Activated naive CD4-positive, alpha-beta T cell treated with anti-CD3 and anti-CD28 coated beads, Interleukin-2, amount 10 ng/mL, durations not matched to agents 7 days and 5 days (primary cell): ENCODE measurements around the gene OTOG.

Experiments
- CTCF ChIA-PET: fragments of 350-600 bp; sonication (Branson Sonifier 250); formaldehyde crosslinking; loops from one replicate; lab custom pipeline; 2021; ENCODE audit warnings: antibody characterized with exemption; lab: Charles Lee
- DNase-seq: peaks from one replicate; pipeline ENCODE4 v3.0.0-alpha.2; 2020
- H3K27ac Mint-ChIP-seq: one replicate; pipeline ENCODE4 v1.8.0; 2021; ENCODE audit warnings: mild to moderate bottlenecking, moderate library complexity, mixed read lengths
- H3K27me3 Mint-ChIP-seq: one replicate; pipeline ENCODE4 v1.8.0; 2021; ENCODE audit warnings: mild to moderate bottlenecking, mixed read lengths
- H3K36me3 Mint-ChIP-seq: one replicate; pipeline ENCODE4 v1.8.0; 2021; ENCODE audit warnings: mixed read lengths
- H3K4me1 Mint-ChIP-seq: one replicate; pipeline ENCODE4 v1.8.0; 2021; ENCODE audit warnings: mixed read lengths
- H3K4me3 Mint-ChIP-seq: one replicate; pipeline ENCODE4 v1.8.0; 2021; ENCODE audit warnings: mild to moderate bottlenecking, moderate library complexity, mixed read lengths
- H3K9me3 Mint-ChIP-seq: one replicate; pipeline ENCODE4 v1.8.0; 2021; ENCODE audit warnings: mixed read lengths

OTOG gene

DNA sequence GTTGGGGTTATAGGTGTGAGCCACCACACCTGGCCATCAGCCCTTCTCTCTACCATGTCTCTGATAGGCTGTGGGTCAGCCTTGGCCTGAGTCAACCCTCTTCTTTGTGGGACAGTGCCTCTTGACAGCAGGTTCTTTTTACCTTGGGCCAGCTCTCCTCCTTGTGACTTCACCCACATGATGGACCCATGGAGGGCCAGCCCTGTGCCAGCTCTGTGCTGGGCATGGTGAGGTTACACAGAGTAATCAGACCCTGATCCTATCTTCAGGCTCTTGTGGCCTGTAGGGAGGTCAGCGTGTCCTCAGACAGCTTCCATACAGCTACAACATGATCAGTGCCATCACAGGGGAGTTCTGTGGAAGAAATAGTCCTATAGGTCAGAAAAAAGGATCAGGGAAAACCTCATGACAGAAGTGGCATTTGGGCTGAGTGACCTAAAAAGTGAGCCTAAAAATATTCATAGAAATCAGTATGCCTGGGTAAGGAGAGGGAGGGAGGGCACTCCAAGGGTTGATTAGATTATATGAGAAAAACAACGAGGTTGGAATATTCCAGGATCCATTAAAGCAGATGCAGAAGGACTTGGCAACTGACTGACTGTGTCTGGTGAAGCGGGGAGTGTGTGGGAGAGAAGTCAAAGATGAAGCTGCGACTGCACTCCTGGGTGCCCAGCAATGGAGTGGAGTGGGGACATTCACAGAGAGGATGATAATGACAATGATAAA is 17.1 kb downstream of the OTOG start:
- CTCF ChIA-PET = no interaction called here

DNA sequence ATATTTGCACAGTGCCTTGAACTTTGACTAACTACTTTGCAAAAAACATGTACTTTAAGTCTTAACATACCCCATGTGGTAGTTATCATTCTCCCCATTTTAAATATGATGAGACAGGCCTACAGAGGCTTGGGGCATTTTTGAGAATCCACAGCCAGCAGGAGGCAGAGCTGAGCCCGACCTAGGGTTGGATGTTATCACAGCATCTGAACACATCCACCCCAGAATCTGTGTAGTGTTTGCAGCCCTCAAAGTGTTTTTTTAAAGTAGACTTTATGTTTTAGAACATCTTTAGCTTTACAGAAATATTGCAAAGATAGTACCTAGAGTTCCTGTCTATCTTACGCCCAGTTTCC is 17.6 kb downstream of the OTOG start:
- DNase-seq = no peak
- CTCF ChIA-PET = no interaction called here
- no peaks in the 10 kb centered on the region for H3K9me3 Mint-ChIP-seq
- H3K27ac Mint-ChIP-seq = no peak overlapping the region
- peaks cover 8% of the 10 kb centered on the region for H3K27me3 Mint-ChIP-seq
- peaks cover 4% of the 10 kb centered on the region for H3K4me1 Mint-ChIP-seq
- H3K4me3 Mint-ChIP-seq = no peak overlapping the region
- no peaks in the 10 kb centered on the region for H3K36me3 Mint-ChIP-seq

More for the DNA sequence above, 17.1 kb downstream of the OTOG start:
- Mint-ChIP-seq H3K4me1 (peaks cover 4% of the 10 kb centered on the region), H3K9me3 (no peaks in the 10 kb centered on the region), H3K27ac (no peak overlapping the region), H3K36me3 (no peaks in the 10 kb centered on the region), H3K4me3 (no peak overlapping the region), H3K27me3 (peaks cover 8% of the 10 kb centered on the region)
- DNase-seq = no peak

DNA sequence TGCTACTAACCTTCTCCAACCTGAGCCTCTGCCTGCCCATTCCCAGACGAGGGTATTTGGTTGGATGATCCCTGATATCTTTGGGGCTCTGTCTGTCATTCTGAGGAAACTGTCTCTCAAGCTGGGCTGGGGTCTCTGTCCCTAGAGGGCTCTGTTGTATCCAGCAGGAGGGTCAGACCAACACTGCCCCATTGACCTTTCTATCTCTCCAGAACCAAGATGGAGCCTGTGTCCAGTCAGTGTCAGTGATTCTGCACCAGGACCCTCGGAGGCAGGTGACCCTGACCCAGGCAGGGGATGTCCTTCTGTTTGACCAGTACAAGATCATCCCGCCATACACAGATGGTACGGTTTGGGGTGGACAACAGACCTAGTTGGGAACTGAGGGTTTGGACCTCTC is 21.9 kb downstream of the OTOG start:
- H3K9me3 Mint-ChIP-seq = no peaks in the 10 kb centered on the region
- DNase-seq = no peak
- peaks cover 8% of the 10 kb centered on the region for H3K4me1 Mint-ChIP-seq
- H3K36me3 Mint-ChIP-seq = no peaks in the 10 kb centered on the region
- no peak overlapping the region for H3K4me3 Mint-ChIP-seq
- H3K27ac Mint-ChIP-seq = no peak overlapping the region
- H3K27me3 Mint-ChIP-seq = peaks cover 4% of the 10 kb centered on the region
- CTCF ChIA-PET = no interaction called here

DNA sequence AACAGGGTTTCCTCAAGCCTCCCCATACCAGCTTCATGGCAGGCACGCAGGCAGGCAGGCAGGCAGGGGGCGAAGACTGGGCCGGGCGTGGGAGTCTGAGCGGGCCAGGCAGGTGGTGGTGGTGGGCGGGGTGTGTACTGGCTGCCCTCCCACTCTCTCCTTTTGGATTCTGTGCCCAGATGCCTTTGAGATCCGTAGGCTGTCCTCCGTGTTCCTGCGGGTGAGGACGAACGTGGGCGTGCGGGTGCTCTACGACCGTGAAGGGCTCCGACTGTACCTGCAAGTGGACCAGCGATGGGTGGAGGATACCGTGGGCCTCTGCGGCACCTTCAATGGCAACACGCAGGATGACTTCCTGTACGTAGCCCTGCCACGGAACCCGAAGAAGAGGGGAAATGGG is 23.0 kb downstream of the OTOG start:
- H3K4me3 Mint-ChIP-seq = no peak overlapping the region
- no peaks in the 10 kb centered on the region for H3K36me3 Mint-ChIP-seq
- no peaks in the 10 kb centered on the region for H3K9me3 Mint-ChIP-seq
- peaks cover 5% of the 10 kb centered on the region for H3K27me3 Mint-ChIP-seq
- H3K4me1 Mint-ChIP-seq = peaks cover 8% of the 10 kb centered on the region
- no peak overlapping the region for H3K27ac Mint-ChIP-seq
- CTCF ChIA-PET = no interaction called here
- no peak for DNase-seq

DNA sequence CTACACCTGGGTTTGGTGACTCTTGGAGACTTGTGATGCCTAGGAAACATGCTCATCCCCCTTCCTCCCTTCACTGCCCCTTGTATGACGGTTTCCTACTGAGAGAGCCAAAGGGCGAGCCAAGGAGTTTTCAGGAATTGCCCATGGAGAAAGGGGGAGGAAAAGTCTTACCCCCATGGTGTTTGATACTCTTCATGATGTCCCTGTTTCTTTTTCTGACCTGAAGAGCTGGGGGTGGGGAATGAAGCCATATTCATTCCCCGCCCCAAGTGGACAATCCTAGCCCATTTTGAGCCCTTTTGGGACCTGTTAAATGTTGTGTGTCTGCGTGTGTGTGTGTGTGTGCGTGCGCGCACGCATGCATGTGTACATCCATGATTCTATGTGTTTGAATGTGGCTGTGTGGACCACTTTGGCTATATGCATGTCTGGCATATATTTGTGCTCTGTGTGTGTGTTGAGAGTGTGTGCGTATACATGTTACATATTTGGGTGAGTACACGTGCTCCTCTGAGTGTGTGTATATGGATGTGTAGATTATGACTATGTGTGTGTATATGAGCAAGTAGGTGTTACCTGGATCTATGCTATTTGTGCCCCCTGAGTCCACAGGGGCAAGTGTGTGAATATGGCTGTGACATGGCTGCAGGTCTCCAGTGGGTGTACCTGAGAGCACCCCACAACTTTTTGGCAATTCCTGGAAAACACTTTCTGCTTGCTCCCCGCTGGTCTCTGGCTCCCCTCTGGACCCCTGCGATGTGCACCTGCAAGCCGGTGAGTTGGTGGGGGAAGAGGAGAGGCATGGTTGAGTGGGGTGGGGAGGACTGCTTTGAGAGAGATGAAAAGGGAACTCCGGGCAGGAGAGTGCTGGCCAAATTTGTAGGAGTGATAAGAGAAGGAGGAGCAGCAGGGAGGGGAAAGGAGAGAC is 24.6 kb downstream of the OTOG start:
- no peak overlapping the region for H3K4me3 Mint-ChIP-seq
- peaks cover 5% of the 10 kb centered on the region for H3K27me3 Mint-ChIP-seq
- DNase-seq = no peak
- peaks cover 8% of the 10 kb centered on the region for H3K4me1 Mint-ChIP-seq
- H3K9me3 Mint-ChIP-seq = no peaks in the 10 kb centered on the region
- no peaks in the 10 kb centered on the region for H3K36me3 Mint-ChIP-seq
- CTCF ChIA-PET = no interaction called here
- no peak overlapping the region for H3K27ac Mint-ChIP-seq

DNA sequence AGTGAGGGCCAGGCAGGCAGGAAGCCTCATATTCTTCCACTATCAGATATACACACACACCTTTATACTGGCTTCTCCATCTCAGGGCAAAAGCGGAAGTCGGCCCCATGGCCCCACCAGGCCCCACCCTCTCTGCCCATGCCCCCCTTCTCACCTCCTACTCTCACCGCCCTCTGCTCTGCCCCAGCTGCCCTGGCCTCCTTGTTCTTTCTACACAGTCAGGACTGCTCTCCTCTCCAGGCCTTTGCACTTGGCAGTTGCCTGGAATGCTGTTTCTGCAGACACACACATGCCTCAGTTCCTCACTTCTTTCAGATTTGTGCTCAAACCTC is 25.3 kb downstream of the OTOG start:
- Mint-ChIP-seq H3K4me3 (no peak overlapping the region), H3K9me3 (no peaks in the 10 kb centered on the region), H3K27me3 (peaks cover 5% of the 10 kb centered on the region), H3K4me1 (peaks cover 8% of the 10 kb centered on the region), H3K27ac (no peak overlapping the region), H3K36me3 (no peaks in the 10 kb centered on the region)
- no peak for DNase-seq
- CTCF ChIA-PET = no interaction called here

DNA sequence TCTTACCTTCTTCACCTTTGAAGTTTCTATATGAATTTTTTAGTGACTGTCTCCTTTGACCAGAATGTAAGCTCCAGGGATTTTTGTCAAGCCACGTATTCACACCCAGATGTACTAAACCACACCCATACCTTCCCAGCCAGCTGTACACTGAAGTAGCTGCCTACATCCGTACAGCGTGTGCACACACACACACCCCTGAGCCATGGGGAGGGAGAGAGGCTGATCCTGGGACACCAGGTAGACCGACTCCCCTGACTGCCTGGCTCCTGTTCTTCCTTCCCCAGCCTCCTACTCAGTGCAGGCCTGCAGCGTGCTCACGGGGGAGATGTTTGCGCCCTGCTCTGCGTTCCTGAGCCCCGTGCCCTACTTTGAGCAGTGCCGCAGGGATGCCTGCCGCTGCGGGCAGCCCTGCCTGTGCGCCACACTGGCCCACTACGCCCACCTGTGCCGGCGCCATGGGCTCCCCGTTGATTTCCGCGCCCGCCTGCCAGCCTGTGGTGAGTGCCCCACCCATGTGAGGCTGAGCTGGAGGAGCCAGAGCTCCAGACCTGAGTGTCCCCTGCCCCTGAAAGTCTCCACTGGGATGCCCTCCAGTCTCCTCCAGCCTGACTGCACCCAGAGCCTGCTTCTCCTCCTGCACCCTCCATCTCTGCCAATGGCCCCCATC is 25.9 kb downstream of the OTOG start:
- CTCF ChIA-PET = no interaction called here
- Mint-ChIP-seq H3K4me3 (no peak overlapping the region), H3K9me3 (no peaks in the 10 kb centered on the region), H3K36me3 (no peaks in the 10 kb centered on the region), H3K27ac (no peak overlapping the region), H3K27me3 (peaks cover 5% of the 10 kb centered on the region), H3K4me1 (peaks cover 8% of the 10 kb centered on the region)
- no peak for DNase-seq

DNA sequence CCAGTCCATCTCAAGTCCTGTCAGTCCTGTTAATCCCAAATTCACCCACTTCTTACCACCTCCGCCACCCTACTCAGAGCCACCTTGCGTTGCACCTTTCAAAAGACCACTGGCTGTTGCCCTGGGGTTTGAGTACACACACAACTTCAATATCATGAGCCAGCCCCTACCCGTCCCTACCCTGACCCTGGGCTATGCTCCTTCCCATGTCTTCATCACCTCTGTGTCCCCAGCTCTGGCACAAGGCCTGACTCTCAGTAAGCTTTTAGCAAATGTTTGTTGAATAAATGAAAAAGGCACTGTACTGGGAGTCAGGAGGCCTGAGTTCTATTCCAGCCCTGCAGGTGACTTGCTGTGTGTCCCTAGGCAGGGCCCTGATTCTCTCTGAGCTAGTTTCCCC is 26.5 kb downstream of the OTOG start:
- CTCF ChIA-PET = no interaction called here
- no peak for DNase-seq
- peaks cover 5% of the 10 kb centered on the region for H3K27me3 Mint-ChIP-seq
- no peaks in the 10 kb centered on the region for H3K36me3 Mint-ChIP-seq
- H3K9me3 Mint-ChIP-seq = no peaks in the 10 kb centered on the region
- H3K27ac Mint-ChIP-seq = no peak overlapping the region
- no peak overlapping the region for H3K4me3 Mint-ChIP-seq
- peaks cover 5% of the 10 kb centered on the region for H3K4me1 Mint-ChIP-seq

DNA sequence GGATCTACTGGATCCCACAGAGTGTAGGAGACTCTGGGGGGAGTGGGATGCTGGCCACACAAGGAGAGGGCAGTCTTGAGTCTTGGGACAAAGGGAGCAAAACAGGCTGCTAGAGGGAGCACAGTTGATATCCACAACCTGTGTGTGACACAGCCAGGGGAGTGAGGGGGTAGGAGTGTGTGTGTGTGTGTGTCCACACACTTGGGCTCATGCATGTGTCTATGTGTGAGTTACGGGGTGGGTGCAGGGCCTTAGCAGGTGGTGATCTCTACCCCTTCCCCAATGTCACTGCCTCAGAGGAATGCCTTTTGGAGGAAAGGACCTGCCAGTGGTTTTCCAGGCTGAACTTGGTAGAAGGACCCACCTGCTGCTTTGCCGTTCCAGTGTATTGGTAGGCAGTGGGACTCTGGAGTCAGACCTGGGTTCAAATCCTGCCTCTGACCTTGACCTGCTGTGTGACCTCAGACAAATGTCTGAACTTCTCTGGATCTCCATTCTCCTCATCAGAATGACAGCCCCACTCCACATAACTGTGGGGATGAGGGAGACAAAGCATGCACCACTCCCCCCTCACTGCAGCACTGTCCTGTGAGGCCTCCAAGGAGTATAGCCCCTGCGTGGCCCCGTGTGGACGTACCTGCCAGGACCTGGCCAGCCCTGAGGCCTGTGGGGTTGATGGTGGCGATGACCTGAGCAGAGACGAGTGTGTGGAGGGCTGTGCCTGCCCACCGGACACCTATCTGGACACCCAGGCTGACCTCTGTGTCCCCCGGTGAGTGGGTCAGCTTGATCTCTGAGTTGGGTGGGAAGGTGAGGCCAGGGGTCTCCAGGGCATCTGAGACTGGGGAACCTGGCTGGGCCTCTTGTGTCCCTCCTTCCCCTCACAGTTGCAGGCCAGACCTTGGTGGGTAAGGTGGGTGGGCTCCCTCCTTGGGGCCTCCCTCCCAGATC is 27.4 kb downstream of the OTOG start:
- Mint-ChIP-seq H3K4me1 (peaks cover 4% of the 10 kb centered on the region), H3K27ac (no peak overlapping the region), H3K27me3 (peaks cover 5% of the 10 kb centered on the region), H3K36me3 (no peaks in the 10 kb centered on the region), H3K9me3 (no peaks in the 10 kb centered on the region), H3K4me3 (no peak overlapping the region)
- CTCF ChIA-PET = no interaction called here
- DNase-seq = no peak

DNA sequence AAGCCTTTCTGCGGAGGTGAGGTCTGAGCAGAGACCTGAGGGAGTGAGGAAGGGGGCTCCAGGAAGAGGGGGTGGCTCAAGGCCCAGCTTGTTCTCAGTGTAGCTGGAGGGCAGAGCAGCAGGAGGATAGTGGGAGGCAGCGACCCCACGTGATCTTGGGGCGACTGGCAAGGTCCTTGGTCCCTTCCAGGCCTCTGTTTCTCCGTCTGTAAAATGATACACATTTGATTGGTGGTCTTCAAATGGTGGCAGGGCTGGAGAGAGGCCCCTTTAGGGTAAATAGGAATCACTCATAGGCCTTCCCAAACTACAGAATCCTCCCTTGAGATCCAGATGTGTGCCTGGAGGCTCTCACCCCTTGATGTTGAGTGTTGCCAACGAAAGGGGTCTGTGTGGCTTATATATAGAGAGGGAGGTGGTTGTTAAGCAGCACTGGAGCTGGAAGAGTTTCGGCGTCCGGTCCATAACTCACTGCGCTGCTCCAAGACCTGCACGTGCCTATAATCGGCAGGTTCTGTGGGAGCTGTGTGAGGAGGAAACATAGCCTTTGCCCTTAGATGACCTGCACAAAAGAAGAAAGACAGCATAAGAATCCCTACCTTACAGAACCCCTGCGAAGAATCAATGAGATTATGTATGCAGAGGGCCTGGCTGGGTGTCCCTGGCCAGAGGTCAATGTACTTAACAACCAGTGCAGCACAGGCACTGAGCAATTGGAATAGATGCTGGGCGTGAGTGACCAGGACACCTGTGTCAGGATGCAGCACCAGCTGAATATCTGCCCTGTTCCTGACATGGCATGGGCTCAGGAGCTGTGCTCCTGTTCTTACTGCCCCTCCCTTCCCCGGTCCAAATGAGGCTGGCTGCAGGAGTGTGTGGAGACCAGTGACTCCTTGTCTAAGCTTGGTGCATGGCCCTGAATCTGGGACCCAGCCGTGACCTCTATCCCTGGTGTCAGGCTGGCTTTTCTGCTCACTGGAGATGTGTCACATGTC is 28.7 kb downstream of the OTOG start:
- no peak for DNase-seq
- Mint-ChIP-seq H3K9me3 (no peaks in the 10 kb centered on the region), H3K27me3 (peaks cover 14% of the 10 kb centered on the region), H3K27ac (no peak overlapping the region), H3K4me3 (no peak overlapping the region), H3K4me1 (peaks cover 4% of the 10 kb centered on the region), H3K36me3 (no peaks in the 10 kb centered on the region)
- CTCF ChIA-PET = no interaction called here

DNA sequence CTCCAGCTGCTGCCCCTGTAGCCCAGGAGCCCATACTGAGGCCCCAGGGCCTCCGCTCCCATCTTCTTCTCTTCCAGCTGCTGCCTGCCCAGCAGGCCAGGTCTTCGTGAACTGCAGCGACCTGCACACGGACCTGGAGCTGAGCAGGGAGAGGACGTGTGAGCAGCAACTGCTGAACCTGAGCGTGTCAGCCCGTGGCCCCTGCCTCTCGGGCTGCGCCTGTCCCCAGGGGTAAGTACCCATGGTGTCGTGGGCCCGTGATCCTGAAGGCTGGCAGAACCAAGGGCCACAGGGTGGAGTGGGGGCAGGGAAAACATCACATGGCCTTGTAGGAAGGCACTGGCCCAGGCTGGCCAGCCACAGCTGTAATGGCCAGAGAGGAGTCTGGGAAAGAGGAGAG is 31.2 kb downstream of the OTOG start:
- CTCF ChIA-PET = no interaction called here
- Mint-ChIP-seq H3K27me3 (peaks cover 22% of the 10 kb centered on the region), H3K27ac (no peak overlapping the region), H3K4me3 (no peak overlapping the region), H3K4me1 (no peaks in the 10 kb centered on the region), H3K36me3 (no peaks in the 10 kb centered on the region), H3K9me3 (no peaks in the 10 kb centered on the region)
- no peak for DNase-seq

DNA sequence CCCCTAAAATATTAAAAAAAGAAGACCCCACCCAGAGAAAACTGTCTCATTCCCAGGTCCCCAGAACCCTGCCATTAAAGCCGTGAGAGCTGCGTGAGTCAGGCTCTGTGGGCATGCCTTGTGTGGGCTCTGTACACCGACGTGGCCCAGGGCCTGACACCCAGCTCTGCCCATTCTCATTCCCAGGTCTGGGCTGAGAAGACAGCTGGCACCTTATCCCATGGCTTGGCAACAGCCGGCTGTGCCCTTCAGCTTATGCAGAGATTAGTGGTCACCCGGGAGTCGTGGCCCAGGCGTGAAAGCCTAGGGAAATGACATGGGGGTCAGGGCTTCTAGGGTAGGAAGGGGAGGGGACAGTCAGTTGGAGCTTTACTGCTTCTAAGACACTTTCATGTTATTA is 31.9 kb downstream of the OTOG start:
- no peaks in the 10 kb centered on the region for H3K36me3 Mint-ChIP-seq
- no peak overlapping the region for H3K4me3 Mint-ChIP-seq
- no peaks in the 10 kb centered on the region for H3K9me3 Mint-ChIP-seq
- H3K27ac Mint-ChIP-seq = no peak overlapping the region
- no peaks in the 10 kb centered on the region for H3K4me1 Mint-ChIP-seq
- peaks cover 18% of the 10 kb centered on the region for H3K27me3 Mint-ChIP-seq
- CTCF ChIA-PET = no interaction called here
- no peak for DNase-seq

DNA sequence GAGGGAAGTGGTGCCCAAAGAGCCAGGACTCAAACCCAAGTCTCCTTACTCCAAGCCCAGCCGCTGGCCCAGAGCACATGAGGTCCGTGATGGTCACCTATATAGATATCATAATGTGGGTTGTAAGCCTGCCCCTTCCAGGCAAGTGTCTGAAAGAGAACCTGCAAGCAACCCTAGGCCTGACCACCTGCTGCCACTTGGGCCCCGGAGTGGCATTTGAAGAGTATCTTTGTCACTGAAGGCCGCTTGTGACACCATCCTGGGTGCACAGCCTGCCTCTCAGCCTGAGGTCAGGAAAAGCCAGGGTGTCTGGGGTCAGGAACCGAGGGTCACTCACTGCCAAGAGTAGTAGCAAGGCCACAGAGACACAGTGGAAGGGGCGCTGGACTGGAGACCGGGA is 32.4 kb downstream of the OTOG start:
- DNase-seq = no peak
- no peaks in the 10 kb centered on the region for H3K36me3 Mint-ChIP-seq
- peaks cover 17% of the 10 kb centered on the region for H3K27me3 Mint-ChIP-seq
- no peak overlapping the region for H3K4me3 Mint-ChIP-seq
- H3K9me3 Mint-ChIP-seq = no peaks in the 10 kb centered on the region
- no peaks in the 10 kb centered on the region for H3K4me1 Mint-ChIP-seq
- no peak overlapping the region for H3K27ac Mint-ChIP-seq
- CTCF ChIA-PET = no interaction called here
